HG02623 (cell line): ENCODE results near the gene NLGN1.

Experiments used
- ATAC-seq: cut with Tn5 transposase; IDR thresholded peaks from one replicate; pipeline ENCODE4 v1.9.1; 2021; ENCODE audit warnings: moderate library complexity; ENCODE audit not compliant: unreplicated experiment

The NLGN1 gene

GRCh38 chr3:173750095-173750494 is 352.6 kb downstream of the NLGN1 start:
- no peak for ATAC-seq

- ATAC-seq: no peak
Measured at GRCh38 chr3:173750591-173750990, 353.0 kb downstream of the NLGN1 start.

GRCh38 chr3:173753593-173753992 is 356.0 kb downstream of the NLGN1 start:
- ATAC-seq: no peak

- no peak for ATAC-seq
Measured at GRCh38 chr3:173755161-173755560, 357.6 kb downstream of the NLGN1 start.

- ATAC-seq: no peak
Measured at GRCh38 chr3:173761161-173761560, 363.6 kb downstream of the NLGN1 start.

GRCh38 chr3:173762501-173762900 is 365.0 kb downstream of the NLGN1 start:
- no peak for ATAC-seq

- no peak for ATAC-seq
Measured at GRCh38 chr3:173770011-173770410, 372.5 kb downstream of the NLGN1 start.

- ATAC-seq: no peak
Measured at GRCh38 chr3:173770796-173771573, 373.4 kb downstream of the NLGN1 start.

- ATAC-seq: no peak
Measured at GRCh38 chr3:173773800-173774199, 376.3 kb downstream of the NLGN1 start.

- ATAC-seq: no peak
Measured at GRCh38 chr3:173774294-173774693, 376.8 kb downstream of the NLGN1 start.

GRCh38 chr3:173778251-173778650 is 380.7 kb downstream of the NLGN1 start:
- no peak for ATAC-seq

GRCh38 chr3:173780067-173780466 is 382.5 kb downstream of the NLGN1 start:
- no peak for ATAC-seq

GRCh38 chr3:173785004-173785403 is 387.5 kb downstream of the NLGN1 start:
- no peak for ATAC-seq

- ATAC-seq: no peak
Measured at GRCh38 chr3:173789530-173790162, 392.1 kb downstream of the NLGN1 start.

GRCh38 chr3:173793963-173794362 is 396.4 kb downstream of the NLGN1 start:
- ATAC-seq: no peak

- no peak for ATAC-seq
Measured at GRCh38 chr3:173796405-173796804, 398.9 kb downstream of the NLGN1 start.

- no peak for ATAC-seq
Measured at GRCh38 chr3:173796890-173797289, 399.3 kb downstream of the NLGN1 start.

- no peak for ATAC-seq
Measured at GRCh38 chr3:173799060-173799816, 401.7 kb downstream of the NLGN1 start.

GRCh38 chr3:173800154-173800553 is 402.6 kb downstream of the NLGN1 start:
- ATAC-seq: no peak

GRCh38 chr3:173814809-173815208 is 417.3 kb downstream of the NLGN1 start:
- no peak for ATAC-seq

- ATAC-seq: no peak
Measured at GRCh38 chr3:173819368-173819767, 421.8 kb downstream of the NLGN1 start.
